Fibroblast of lung (primary cell): ENCODE results near the gene IGSF21. TPM values are rescaled to one million over a fixed set of nuclear protein-coding genes. Genes with fewer than 3 reads are reported as not detected.

Experiments used
- DNase-seq, 2 donors: peaks; one replicate each; pipeline versions ENCODE4 v3.0.0 to v3.0.0-alpha.2; 2010; ENCODE audit warnings: low read depth in 2 of 2
- H2AFZ ChIP-seq: 2 replicates; pipeline ENCODE4 v1.5.1; 2012; ENCODE audit warnings: low read length, control low read depth, inconsistent platforms
- H3K27ac ChIP-seq: 2 replicates; pipeline ENCODE4 v1.5.1; 2011; ENCODE audit warnings: low read length, control low read depth; ENCODE audit not compliant: insufficient read depth
- H3K27me3 ChIP-seq: 2 replicates; pipeline ENCODE4 v1.5.1; 2011; ENCODE audit warnings: mild to moderate bottlenecking, low read length; ENCODE audit not compliant: control insufficient read depth, insufficient read depth
- H3K36me3 ChIP-seq: 2 replicates; pipeline ENCODE4 v1.5.1; 2011; ENCODE audit warnings: low read length; ENCODE audit not compliant: control insufficient read depth, insufficient read depth
- H3K4me1 ChIP-seq: 2 replicates; pipeline ENCODE4 v1.5.1; 2011; ENCODE audit warnings: low read length; ENCODE audit not compliant: control insufficient read depth, insufficient read depth; ENCODE audit errors: extremely low read depth
- H3K4me2 ChIP-seq: 2 replicates; pipeline ENCODE4 v1.5.1; 2011; ENCODE audit warnings: low read length, control low read depth; ENCODE audit not compliant: insufficient read depth; ENCODE audit errors: extremely low read depth
- H3K4me3 ChIP-seq, 4 experiments: fragments of 200-600 bp in 1 of 4; sonication (generic) in 1 of 4; replicated peaks in 1 of 4; 2 replicates each; pipeline ENCODE4 v1.5.1; 2011 to 2016; ENCODE audit warnings: low read length in 4 of 4, low read depth in 3 of 4, mild to moderate bottlenecking in 3 of 4, control low read depth in 2 of 4, inconsistent platforms in 1 of 4, mixed read lengths in 1 of 4; ENCODE audit not compliant: insufficient read depth in 1 of 4; ENCODE audit errors: control extremely low read depth in 1 of 4
- H3K79me2 ChIP-seq: 2 replicates; pipeline ENCODE4 v1.5.1; 2012; ENCODE audit warnings: mild to moderate bottlenecking, low read length, inconsistent platforms; ENCODE audit not compliant: control insufficient read depth, insufficient read depth
- H3K9ac ChIP-seq: 2 replicates; pipeline ENCODE4 v1.5.1; 2011; ENCODE audit warnings: mild to moderate bottlenecking, low read length, control low read depth; ENCODE audit not compliant: insufficient read depth
- H3K9me3 ChIP-seq: 2 replicates; pipeline ENCODE4 v1.5.1; 2012; ENCODE audit warnings: low read depth, low read length; ENCODE audit not compliant: control insufficient read depth, insufficient read depth
- H4K20me1 ChIP-seq: 2 replicates; pipeline ENCODE4 v1.5.1; 2011; ENCODE audit warnings: low read length; ENCODE audit not compliant: control insufficient read depth, insufficient read depth; ENCODE audit errors: extremely low read depth
- CTCF ChIP-seq, 2 donors: IDR thresholded peaks in 1 of 2; conservative IDR thresholded peaks in 1 of 2; 1 replicate in 1 of 2; 2 replicates in 1 of 2; pipeline ENCODE4 v1.5.1; 2011 to 2012; ENCODE audit warnings: low read length in 2 of 2, control low read depth in 1 of 2, inconsistent platforms in 1 of 2, low read depth in 1 of 2, mild to moderate bottlenecking in 1 of 2
- EZH2 ChIP-seq: IDR thresholded peaks from 2 replicates; pipeline ENCODE4 v1.5.1; 2012; ENCODE audit warnings: low read length, control low read depth, mild to moderate bottlenecking; ENCODE audit errors: missing control alignments
- polyA plus RNA-seq, 2 donors: library from polyadenylated mRNA; depleted of rRNA in 1 of 2; stranded (reverse) in 1 of 2; unstranded in 1 of 2; fragments of >200 nt; gene quantifications; 2 replicates each; pipeline ENCODE4 v1.2.1, GENCODE V29; 2011 to 2012; ENCODE audit warnings: missing spikeins in 1 of 2
- total RNA-seq: library from RNA; depleted of rRNA; stranded (reverse); fragments of >200 nt; gene quantifications from 2 replicates; pipeline ENCODE4 v1.2.1, GENCODE V29; 2014

Gene IGSF21
- total and polyA plus RNA-seq, 2 donors (not counting 1 experiment from before 2014, with no cell fraction given): not detected

- Histone ChIP-seq H3K36me3 (no peaks in the 10 kb centered on the region), H3K4me1 (no peaks in the 10 kb centered on the region), H3K4me3 (no peak overlapping the region), H3K9me3 (no peaks in the 10 kb centered on the region), H3K4me2 (no peak overlapping the region), H2AFZ (no peak overlapping the region), H3K27me3 (no peaks in the 10 kb centered on the region), H3K79me2 (no peaks in the 10 kb centered on the region), H4K20me1 (no peaks in the 10 kb centered on the region), H3K9ac (no peak overlapping the region), H3K27ac (no peak overlapping the region)
- TF ChIP-seq EZH2 (no peak), CTCF (conservative IDR thresholded peaks at IDR 0.05 in 1 of 2, IDR thresholded peaks at IDR 0.05 in 1 of 2; ENCODE audit: low read depth in 1 of 2, low read length in 2 of 2) (no peak)
- DNase-seq: no peak
Observed at GRCh38 chr1:18351735-18352134, 244.1 kb downstream of the IGSF21 start.

GRCh38 chr1:18352636-18353265, 245.2 kb downstream of the IGSF21 start:
- TF ChIP-seq EZH2 (no peak), CTCF (conservative IDR thresholded peaks at IDR 0.05 in 1 of 2, IDR thresholded peaks at IDR 0.05 in 1 of 2; ENCODE audit: low read depth in 1 of 2, low read length in 2 of 2) (no peak)

GRCh38 chr1:18353528-18353927, 245.9 kb downstream of the IGSF21 start:
- H3K27ac ChIP-seq: no peak overlapping the region
- no peak overlapping the region for H2AFZ ChIP-seq
- H3K27me3 ChIP-seq: no peaks in the 10 kb centered on the region
- no peaks in the 10 kb centered on the region for H4K20me1 ChIP-seq
- H3K4me2 ChIP-seq: no peak overlapping the region
- H3K36me3 ChIP-seq: no peaks in the 10 kb centered on the region
- H3K4me3 ChIP-seq: no peak overlapping the region
- H3K9me3 ChIP-seq: no peaks in the 10 kb centered on the region
- TF ChIP-seq CTCF (conservative IDR thresholded peaks at IDR 0.05 in 1 of 2, IDR thresholded peaks at IDR 0.05 in 1 of 2; ENCODE audit: low read depth in 1 of 2, low read length in 2 of 2) (no peak), EZH2 (no peak)
- no peak for DNase-seq
- H3K9ac ChIP-seq: no peak overlapping the region
- no peaks in the 10 kb centered on the region for H3K4me1 ChIP-seq
- no peaks in the 10 kb centered on the region for H3K79me2 ChIP-seq

More at GRCh38 chr1:18352636-18353265, 245.2 kb downstream of the IGSF21 start:
- Histone ChIP-seq H3K4me3 (no peak overlapping the region), H3K9ac (no peak overlapping the region), H2AFZ (no peak overlapping the region), H3K4me1 (no peaks in the 10 kb centered on the region), H3K27ac (no peak overlapping the region), H3K79me2 (no peaks in the 10 kb centered on the region), H3K27me3 (no peaks in the 10 kb centered on the region), H3K9me3 (no peaks in the 10 kb centered on the region), H4K20me1 (no peaks in the 10 kb centered on the region), H3K4me2 (no peak overlapping the region), H3K36me3 (no peaks in the 10 kb centered on the region)
- no peak for DNase-seq
